Measurements from ENCODE around the gene IL17RE. TPM values are rescaled to one million over a fixed set of nuclear protein-coding genes. Genes with fewer than 3 reads are reported as not detected.
A peak's percentile ranks its signal among the peaks of the same experiment; 100 is the strongest.
"Not testable (repeated sequence)": the region's sequence is repeated elsewhere in the genome, so short reads cannot be mapped to it uniquely, and the experiment has no call there.

The IL17RE gene
- total RNA-seq, 4 donors from 2014 or later: 0.26 to 10.7 (median 5.0) TPM

- peak in 1 of 4 experiments; percentile 18 for TF ChIP-seq CTCF (IDR thresholded peaks at IDR 0.05)
- peak; percentile 71 to 93 for TF ChIP-seq POLR2A (IDR thresholded peaks at IDR 0.05)
- peak within 1 kb of the TSS; percentile 96 to 98 for H3K27ac ChIP-seq
- peak; percentile 92 to 93 for DNase-seq
- H3K4me1 ChIP-seq: peaks cover 0 to 4% of the 10 kb centered on the region in 2 donors
- intact Hi-C loops (cut with DNase I; ENCODE audit: low total_unique reads): no loop called here
- H3K36me3 ChIP-seq: no peaks in the 10 kb centered on the region
- no peaks in the 10 kb centered on the region for H3K27me3 ChIP-seq
- H3K9me3 ChIP-seq: no peaks in the 10 kb centered on the region
- H3K4me3 ChIP-seq: peak within 1 kb of the TSS; percentile 98
These were observed 12.2 kb upstream of the IL17RE start, which contains the start of gene JAGN1 for GRCh38 chr3:9890249-9891071. JAGN1 (plus strand) TSS chr3:9890610; CDS start chr3:9890723, 113 bp downstream.

- Histone ChIP-seq H3K4me3 (peak overlapping the region; percentile 98), H3K36me3 (no peaks in the 10 kb centered on the region), H3K9me3 (no peaks in the 10 kb centered on the region), H3K27me3 (no peaks in the 10 kb centered on the region), H3K4me1 (peaks cover 0 to 4% of the 10 kb centered on the region in 2 donors), H3K27ac (peak overlapping the region; percentile 96 to 98)
- DNase-seq: no peak
- intact Hi-C loops (cut with DNase I; ENCODE audit: low total_unique reads): no loop called here
- no peak for TF ChIP-seq CTCF (IDR thresholded peaks at IDR 0.05)
- TF ChIP-seq POLR2A (IDR thresholded peaks at IDR 0.05): no peak
These were observed 11.5 kb upstream of the IL17RE start for GRCh38 chr3:9891072-9891622.

DNA sequence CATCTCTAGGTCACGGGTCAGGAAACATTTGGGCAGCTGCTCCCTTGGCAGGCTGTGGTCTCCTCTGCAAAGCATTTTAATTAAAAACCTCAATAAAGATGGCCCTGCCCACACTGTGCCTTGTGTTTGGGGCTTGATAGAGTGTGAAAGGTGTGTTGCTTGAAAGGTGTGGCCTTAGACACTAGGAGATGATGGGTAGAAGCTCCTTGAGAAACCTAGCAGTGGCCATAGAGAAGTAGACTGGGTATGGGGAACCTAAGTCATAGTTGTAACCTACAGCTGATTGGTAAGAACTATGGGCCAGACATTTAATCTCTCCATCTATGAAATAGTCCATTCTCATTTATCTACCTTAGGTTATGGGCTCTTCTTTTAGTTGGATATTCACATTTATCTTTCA is 8.9 kb upstream of the IL17RE start:
- H3K4me1 ChIP-seq: peaks cover 0 to 4% of the 10 kb centered on the region in 2 donors
- DNase-seq: no peak
- no peaks in the 10 kb centered on the region for H3K36me3 ChIP-seq
- no peak for TF ChIP-seq CTCF (IDR thresholded peaks at IDR 0.05)
- TF ChIP-seq POLR2A (IDR thresholded peaks at IDR 0.05): no peak
- H3K9me3 ChIP-seq: no peaks in the 10 kb centered on the region
- no peaks in the 10 kb centered on the region for H3K27me3 ChIP-seq
- H3K27ac ChIP-seq: peak overlapping the region; percentile 49 to 66
- intact Hi-C loops (cut with DNase I; ENCODE audit: low total_unique reads): no loop called here
- H3K4me3 ChIP-seq: no peak overlapping the region

DNA sequence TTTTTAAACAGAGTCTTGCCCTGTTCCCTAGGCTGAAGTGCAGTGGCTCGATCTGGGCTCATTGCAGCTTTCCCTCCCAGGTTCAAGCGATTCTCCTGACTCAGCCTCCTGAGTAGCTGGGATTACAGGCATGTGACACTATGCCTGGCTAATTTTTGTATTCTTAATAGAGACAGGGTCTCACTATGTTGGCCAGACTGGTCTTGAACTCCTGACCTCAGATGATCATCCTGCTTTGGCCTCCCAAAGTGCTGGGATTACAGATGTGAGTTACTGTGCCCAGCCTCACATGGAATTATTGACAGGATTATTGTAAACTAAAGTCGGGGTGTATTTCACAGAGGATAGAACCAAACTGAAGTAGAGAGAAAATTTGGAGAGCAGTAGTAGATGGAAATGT is 6.9 kb upstream of the IL17RE start:
- H3K27ac ChIP-seq: peak overlapping the region in 1 of 2 donors; percentile 59
- DNase-seq; intact Hi-C loops (cut with DNase I; ENCODE audit: low total_unique reads); H3K9me3 ChIP-seq; H3K36me3 ChIP-seq; H3K4me1 ChIP-seq; H3K27me3 ChIP-seq; H3K4me3 ChIP-seq: not testable (repeated sequence)

GRCh38 chr3:9896755-9897407 is 5.8 kb upstream of the IL17RE start:
- H3K27me3 ChIP-seq; intact Hi-C loops (cut with DNase I; ENCODE audit: low total_unique reads); H3K4me1 ChIP-seq; H3K36me3 ChIP-seq; H3K9me3 ChIP-seq; DNase-seq; H3K4me3 ChIP-seq: not testable (repeated sequence)
- peak overlapping the region in 1 of 2 donors; percentile 31 for H3K27ac ChIP-seq

Data from uterus (tissue), 4 donors.